Measurements from ENCODE around the gene PLAAT5.
A peak's percentile ranks its signal among the peaks of the same experiment; 100 is the strongest.
"Not testable (repeated sequence)": the region's sequence is repeated elsewhere in the genome, so short reads cannot be mapped to it uniquely, and the experiment has no call there.

PLAAT5 gene, protein sequence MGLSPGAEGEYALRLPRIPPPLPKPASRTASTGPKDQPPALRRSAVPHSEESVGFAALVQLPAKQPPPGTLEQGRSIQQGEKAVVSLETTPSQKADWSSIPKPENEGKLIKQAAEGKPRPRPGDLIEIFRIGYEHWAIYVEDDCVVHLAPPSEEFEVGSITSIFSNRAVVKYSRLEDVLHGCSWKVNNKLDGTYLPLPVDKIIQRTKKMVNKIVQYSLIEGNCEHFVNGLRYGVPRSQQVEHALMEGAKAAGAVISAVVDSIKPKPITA

DNA sequence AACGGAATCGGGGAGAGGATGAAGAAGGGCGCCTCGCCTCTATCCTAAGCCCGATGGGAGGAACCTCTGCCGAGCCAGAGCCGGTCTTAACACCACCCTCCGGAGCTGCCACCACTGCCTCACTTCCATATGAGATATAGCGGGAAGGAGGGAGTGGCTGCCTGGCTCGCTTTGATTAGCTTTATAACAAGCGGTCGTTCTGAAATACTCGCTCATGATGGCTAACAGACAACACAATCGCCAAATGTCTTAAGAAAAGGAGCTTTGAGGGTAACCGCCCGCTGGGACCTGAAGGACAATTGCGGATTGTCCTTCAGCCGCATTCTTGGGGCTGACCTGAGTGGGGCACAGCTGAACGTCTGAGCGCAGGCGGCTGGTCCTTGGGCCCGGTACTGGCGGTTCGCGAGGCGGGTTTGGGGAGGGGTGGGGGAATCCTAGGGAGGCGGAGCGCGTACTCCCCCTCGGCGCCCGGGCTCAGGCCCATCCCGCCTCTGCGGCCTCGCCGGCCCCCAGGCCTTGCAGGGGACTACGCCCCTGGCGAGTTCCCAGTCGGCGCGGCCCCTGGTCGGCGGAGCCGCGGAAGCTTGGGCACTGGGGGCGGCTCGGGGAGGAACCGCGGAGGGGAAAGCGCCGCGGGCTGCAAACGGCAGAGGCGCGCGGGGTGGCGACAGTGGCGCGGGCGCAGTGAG lies at the start of gene PLAAT5:
Gene PLAAT5 (minus strand): TSS at position 617 of the 689 bp plus-strand sequence. CDS start 133 bp downstream, at position 484.
- DNase-seq, result no peak

DNA sequence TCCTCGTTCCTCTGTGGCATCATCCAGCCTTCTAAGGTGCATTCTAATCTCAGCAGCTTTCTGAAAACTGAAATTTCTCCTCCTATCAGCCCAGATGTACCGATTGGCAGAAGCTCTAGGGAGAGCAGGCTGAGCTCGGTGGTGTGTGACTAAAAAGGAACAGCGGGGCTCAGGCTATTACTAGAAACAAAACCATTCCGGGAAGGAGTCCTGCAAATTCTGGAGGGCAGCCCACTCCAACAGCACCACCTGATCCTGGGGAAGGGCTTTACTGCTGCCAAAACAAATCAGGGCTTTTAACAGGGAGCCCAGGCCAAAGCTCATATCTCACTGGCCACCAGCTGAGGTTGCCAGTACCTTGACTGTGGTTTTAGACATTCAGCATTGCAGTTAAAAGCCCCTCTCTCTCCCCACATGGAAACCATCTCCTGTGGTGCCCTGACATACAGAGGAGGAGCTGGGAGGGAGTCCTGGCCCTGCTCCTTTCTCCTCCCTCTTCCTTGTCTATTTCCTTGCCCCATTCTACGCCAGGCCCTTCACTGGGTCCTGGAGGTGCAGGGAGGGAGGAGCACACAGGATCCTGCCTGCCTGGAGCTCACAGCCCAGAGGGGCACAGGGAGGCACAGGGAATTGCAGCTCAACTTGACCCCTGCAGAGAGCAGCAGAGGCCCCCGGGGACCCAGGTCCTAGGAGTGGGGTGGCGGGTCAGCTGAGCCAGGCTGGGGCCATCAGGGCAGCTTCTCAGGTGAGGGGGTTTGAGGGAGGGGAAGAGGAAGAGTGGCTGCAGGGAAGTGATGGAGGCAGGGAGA lies 46.5 kb upstream of the PLAAT5 start:
- DNase-seq, result no peak

DNA sequence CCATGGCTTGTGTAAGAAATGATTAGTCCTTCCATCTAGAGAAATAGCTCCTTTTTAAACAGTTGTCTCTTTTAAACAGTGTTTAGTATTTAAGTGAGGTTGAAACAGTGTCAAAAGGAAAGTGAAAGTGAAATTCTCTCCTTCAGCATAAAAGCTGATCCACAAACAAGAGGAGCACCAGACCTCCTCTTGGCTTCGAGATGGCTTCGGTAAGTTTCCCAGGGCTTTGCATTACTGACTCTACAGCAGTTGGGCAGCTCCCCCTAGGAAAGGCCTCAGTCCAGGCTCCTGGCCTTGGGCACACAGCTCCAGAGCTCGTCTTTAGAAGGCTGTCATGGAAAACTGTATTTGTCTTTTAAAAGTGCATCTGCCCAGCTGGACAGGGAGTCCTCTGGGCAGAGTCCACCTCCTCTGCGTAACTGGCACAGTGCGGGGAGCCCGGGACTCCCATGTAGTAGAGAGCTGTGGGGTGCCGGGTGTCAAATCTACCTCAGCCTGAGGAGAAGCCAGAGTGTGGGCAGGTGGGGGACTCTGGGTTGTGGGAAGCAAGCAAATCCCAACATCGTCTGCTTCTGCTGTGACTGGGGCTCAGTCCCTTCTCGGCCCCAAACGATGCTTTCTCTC lies 45.8 kb upstream of the PLAAT5 start, which contains the start of gene PLAAT4:
Gene PLAAT4 (plus strand): TSS at position 140 of the 624 bp plus-strand sequence. CDS start 61 bp downstream, at position 201.
- DNase-seq, result no peak

DNA sequence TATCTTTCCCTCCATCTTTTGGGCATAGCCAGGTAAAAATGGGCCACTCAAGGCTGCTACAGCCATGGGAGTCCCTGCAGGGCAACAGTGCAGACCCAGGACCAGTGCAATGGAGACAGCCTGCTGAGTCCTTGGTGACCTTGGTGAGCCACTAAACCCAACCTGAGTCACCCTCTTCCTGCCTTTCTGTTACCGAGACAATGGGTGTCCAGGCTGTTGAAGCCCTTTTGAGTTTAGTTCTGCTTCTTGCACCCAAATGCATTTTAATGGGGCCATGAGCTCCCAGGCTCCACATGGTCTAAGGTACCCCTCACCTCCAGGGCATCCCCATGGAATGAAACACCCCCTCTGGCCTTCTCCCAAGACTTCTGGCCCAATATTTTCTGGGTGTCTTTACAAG lies 44.8 kb upstream of the PLAAT5 start:
- no peak for DNase-seq

DNA sequence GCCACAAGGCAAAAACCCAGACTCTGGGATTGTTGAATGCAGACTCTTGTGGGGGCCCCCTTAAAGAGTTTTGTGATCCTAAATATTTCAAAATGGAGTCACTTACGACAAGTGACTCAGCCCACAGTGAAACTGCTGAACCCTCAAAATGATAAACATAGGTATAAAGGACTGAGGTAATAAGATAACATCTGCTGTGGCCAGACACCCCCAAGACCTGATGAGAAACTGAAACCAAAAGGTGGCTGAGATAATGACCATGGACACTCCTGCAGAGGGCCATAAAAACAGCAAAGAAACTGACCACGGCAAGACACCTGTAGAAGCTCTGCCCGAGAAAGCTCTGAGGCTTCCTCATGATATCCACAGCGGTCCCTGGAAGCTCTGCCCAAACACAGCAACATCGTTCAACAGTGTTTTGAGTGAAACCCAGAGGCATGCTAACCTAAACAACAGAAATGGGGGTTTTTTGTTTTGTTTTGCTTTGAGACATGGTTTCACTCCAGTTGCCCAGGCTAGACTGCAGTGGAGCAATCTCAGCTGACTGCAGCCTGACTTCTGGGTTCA lies 44.0 kb upstream of the PLAAT5 start:
- no peak for DNase-seq

DNA sequence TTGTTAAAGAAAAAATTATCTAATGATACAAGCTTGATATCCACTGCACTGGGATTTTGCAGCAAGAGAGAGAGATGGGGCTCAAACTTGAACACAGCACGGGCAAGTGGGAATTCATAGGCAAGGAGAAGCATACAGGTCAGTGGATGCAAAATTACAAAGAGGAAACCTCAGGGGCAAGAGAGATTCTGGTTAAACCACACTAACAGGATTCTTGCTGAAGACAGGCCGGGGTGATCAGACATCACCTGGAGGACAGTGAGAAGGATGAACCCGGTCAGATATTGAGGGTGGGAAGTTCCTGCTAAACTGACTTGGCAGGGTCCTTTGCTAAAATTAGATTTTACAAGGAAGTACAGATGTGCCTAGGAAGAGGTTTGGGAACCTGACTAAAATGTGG lies 43.1 kb upstream of the PLAAT5 start:
- DNase-seq, result no peak

DNA sequence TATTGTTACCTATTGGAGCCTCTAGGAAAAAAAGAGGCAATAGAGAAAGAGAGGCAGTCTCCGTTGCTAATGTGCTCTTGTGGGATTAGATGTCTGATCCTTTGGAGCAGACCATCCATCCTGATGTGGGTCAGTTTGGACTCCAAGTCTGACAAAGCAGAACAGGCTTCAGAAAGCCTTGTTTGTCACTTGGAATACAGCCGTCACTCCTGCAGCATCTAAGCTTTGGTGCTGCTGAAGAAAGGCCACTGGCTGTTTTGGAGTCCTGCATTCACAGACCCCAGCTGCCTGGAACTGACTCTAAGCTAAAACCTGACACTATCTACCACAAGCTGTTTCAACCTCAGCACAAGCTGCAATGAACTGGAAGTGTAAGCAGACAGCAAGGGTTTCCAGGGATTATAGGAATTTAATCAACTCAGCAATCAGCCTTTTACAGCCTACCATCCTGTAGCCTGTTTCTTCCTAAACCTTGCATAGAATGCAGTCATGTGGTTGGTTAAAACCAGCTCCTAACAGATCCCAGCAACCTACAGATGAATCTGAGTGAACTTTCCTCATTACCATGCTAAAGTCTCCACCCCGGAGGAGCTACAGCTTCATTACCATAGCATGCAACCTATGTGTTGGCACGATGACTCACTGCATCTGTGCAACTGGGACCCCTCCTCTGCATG lies 42.0 kb upstream of the PLAAT5 start:
- no peak for DNase-seq

DNA sequence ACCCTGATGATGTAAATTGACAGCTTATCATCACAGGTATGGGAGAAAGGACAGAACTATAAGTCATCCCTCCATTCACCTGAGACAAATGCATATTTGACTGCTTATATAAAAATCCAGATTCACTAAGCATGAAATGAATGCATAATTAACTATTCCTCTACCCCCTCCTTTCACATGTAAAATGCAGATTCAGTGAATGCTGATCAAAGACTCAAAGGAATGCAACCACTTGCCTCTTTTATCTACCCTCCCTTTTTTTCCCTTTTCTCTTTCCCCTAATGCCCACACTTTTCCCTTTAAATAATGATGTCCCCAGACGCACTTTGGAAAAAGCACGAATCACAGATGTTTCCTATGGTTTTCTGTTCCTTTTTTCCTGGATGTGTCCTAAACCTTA lies 41.1 kb upstream of the PLAAT5 start:
- no peak for DNase-seq

DNA sequence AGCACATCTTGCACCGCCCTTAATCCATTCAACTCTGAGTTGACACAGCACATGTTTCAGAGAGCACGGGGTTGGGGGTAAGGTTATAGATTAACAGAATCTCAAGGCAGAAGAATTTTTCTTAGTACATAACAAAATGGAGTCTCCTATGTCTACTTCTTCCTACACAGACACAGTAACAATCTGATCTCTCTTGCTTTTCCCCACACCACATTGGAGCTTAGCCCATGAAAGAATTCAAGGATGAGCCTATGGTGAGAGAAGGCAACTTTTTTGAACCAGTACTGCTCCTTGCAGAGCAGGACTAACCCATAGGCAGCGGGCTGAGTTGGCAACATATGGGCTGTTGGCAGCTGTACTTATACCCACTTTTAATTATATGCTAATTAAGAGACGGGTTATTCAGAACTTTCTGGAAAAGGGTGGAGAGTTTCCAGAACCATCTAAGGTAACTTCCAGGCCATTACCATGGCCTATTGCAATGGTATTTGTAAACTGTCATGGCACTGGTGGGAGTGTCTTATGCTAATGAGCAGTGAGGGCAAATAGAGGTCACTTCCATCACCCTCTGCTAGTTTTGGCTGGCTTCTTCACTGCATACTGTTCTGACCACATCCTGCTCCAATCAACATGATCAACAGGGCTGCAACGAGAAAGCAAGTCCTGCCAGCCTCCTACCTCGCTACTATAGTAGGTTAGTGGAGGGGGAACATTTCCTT lies 40.3 kb upstream of the PLAAT5 start:
- DNase-seq, result peak; percentile 40

DNA sequence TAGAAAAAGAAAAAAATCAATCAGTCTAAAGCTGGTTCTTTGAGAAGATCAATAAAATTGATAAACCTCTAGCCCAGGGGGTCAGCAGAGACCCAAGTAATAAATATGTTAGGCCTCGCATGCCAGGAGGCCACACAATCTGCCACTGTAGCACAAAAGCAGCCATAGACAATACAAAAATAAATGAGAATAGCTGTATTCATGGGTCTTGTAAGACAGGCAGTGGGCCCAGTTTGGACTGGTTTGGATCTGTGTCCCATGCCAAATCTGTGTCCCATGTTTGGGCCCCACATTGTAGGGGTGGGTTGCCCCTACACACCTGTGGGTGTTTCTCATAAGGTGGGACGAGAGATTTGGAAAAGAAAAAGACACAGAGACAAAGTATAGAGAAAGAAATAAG lies 39.1 kb upstream of the PLAAT5 start:
- DNase-seq, result no peak

DNA sequence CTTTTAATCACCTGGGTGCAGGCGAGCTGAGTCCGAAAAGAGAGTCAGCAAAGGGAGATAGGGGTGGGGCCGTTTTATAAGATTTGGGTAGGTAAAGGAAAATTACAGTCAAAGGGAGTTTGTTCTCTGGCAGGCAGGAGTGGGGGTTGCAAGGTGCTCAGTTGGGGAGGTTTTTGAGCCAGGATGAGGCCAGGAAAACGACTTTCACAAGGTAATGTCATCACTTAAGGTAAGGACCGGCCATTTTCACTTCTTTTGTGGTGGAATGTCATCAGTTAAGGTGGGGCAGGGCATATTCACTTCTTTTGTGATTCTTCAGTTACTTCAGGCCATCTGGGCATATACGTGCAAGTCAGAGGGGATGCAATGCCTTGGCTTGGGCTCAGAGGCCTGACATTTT lies 38.4 kb upstream of the PLAAT5 start:
- DNase-seq, result not testable (repeated sequence)

DNA sequence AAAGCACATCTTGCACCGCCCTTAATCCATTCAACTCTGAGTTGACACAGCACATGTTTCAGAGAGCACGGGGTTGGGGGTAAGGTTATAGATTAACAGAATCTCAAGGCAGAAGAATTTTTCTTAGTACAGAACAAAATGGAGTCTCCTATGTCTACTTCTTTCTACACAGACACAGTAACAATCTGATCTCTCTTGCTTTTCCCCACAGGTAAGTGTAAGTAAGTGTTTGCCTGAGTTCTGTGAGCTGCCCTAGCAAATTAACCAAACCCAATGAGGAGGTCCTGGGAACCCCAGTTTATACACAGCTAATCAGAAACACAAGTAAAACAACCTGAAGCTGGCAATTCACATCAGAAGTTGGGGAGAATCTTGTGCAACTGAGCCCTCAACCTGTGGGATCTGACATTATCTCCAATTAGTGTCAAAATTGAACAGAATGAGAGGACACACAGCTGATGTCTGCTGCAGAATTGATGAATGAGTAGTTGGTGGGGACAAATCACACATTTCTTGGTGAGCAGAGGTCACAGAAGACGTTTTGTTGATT lies 37.8 kb upstream of the PLAAT5 start:
- DNase-seq, result not testable (repeated sequence)

DNA sequence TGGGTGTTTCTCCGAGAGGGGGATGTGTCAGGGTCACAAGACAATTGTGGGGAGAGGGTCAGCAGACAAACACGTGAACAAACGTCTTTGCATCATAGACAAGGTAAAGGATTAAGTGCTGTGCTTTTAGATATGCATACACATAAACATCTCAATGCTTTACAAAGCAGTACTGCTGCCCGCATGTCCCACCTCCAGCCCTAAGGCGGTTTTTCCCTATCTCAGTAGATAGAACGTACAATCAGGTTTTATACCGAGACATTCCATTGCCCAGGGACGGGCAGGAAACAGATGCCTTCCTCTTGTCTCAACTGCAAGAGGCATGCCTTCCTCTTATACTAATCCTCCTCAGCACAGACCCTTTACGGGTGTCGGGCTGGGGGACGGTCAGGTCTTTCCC lies 37.2 kb upstream of the PLAAT5 start:
- DNase-seq, result not testable (repeated sequence)

DNA sequence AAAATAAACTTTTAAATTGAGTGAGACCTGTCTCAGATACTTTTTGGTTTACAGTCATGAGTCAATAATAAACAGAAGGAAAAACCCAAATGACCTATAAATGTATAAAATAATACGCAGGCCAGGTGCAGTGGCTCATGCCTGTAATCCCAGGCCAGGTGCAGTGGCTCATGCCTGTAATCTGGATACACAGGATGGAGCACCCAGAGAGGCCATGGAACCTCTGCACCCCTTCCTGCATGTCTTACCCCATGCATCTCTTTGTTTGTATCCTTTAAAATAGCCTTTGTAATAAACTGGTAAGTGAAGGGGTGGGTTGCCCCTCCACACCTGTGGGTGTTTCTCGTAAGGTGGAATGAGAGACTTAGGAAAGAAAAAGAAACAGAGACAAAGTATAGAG lies 36.7 kb upstream of the PLAAT5 start:
- no peak for DNase-seq

DNA sequence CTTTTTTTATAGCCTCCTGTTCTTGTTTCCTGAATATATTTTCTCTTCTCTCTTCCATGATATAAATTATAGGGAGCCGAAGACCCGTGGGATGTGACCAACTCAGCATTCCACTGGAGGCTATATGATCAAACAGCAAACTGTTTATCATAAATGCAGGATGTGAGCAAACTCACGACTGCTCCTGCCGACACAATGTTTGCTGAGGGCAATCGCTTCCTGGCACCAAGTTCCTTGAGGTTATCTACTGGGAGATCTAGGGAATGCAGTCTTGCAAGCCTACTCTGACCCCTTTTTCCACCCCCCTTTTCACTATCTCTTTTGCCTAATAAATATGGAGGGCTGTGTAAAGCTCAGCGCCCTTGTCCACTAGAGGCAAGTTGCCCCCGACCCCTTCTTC lies 32.2 kb upstream of the PLAAT5 start:
- DNase-seq, result no peak

DNA sequence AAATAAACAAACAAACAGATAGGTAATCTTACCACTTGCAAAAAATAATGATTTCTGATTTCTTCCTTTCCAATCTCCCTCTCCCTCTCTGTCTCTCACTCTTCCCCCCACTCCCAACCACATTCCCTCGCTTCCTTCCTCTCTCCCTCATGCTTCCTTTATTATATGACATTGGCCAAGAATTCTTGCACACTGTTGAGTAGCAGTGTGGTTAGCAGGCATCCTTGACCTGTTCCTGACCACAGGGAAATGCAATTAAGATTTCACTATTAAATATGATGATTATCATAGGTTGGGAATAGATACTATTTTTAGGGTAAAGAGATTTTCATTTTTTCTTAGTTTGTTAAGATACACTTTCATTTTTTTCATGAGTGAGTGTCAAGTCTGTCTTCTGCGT lies 30.9 kb upstream of the PLAAT5 start:
- no peak for DNase-seq

DNA sequence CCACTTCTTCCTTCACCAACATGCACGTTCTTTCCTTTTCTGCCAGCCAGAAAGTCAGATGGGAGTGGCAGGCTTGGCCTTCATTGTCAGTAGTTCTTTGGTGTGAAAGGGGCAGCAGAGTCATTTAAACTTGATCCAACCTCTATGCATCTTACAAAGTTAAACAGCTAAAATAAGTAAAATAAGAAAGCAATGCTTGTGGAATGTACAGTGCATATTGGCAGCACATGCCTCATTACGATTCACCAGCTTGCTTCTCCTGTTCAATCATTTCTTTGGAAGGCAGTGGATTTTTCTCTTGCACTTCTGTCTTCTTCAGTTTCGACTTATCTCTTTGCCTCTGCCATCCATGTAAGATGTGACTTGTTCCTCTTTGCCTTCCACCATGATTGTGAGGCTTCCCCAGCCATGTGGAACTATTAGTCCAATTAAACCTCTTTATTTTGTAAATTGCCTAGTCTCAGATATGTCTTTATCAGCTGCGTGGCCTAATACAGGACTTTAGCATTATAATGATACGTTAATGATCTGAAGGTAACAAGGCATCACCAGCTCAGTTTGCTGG lies 29.7 kb upstream of the PLAAT5 start:
- no peak for DNase-seq

DNA sequence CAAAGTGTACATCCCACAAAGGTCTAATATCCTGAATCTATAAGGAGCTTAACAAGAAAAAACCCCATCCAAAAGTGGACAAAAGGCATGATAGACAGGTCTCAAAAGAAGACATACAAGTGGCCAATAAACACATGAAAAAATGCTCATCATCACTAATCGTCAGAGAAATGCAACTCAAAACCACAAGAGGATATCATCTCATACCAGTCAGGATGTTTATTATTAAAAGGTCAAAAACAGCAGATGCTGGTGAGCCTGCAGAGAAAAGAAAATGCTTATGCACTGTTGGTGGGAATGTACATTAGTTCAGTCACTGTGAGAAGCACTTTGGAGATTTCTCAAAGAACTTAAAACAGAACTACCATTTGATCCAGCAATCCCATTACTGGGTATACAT lies 27.6 kb upstream of the PLAAT5 start:
- DNase-seq, result no peak

DNA sequence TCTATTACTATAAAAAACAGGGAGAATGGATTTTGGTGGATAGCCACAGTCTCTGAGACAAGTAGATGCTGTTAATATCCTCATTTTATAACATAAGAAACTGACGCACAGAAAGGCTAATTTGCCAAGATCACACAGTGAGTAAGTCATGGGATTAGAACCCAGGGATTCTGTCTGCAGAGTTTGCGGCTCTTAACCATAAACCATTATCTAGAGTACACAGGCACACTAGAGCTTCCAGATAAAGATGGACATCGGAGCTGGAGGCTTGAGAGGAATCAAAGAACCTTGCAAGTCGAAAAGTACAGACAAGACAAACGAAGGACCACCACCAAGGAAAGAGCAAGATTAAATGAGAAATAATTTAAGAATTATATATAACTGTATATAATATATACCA lies 26.2 kb upstream of the PLAAT5 start:
- no peak for DNase-seq

DNA sequence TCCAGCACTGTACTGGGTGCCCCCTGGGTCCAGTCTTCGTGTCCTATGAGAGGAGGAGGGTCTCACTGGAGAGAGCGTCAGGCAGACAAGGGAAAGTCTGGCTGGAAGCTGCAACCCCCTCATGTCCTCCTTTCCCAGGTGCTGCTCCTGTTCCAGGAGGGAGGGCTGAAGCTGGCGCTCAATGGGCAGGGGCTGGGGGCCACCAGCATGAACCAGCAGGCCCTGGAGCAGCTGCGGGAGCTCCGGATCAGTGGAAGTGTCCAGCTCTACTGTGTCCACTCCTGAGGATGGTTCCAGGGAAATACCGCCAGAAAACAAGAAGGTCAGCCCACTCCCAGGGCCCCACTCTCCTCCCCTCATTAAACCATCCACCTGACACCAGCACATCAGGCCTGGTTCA lies 25.1 kb upstream of the PLAAT5 start:
- no peak for DNase-seq

DNA sequence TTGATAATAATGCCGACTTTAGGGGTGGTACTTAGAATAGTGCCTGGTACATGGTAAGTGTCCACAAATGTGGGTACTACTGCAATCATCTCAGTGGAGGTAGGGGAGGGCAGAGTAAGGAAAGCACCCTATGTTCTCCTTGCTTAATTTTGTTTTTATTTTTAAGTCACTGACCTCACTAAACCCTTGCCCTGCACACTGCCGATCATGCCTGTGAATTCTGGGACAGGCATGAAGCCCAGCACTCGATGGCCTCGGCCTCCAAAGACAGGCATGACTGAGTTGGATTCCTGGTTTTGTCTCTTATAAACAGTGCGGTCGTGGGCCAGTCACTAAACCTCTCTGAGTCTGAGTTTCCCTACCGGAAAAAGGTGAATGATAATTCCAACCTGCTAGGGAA lies 21.8 kb upstream of the PLAAT5 start:
- no peak for DNase-seq

Data from GDM1 (cell line).